Small intestine (tissue), 7 donors: ENCODE measurements around the gene CCDC158. TPM values are rescaled to one million over a fixed set of nuclear protein-coding genes. Genes with fewer than 3 reads are reported as not detected.
"Not testable (repeated sequence)": the region's sequence is repeated elsewhere in the genome, so short reads cannot be mapped to it uniquely, and the experiment has no call there.

Experiments
- DNase-seq, 2 donors: peaks; one replicate each; pipeline versions ENCODE4 v3.0.0 to v3.0.0-alpha.2; 2013
- FAIRE-seq: peaks from 2 replicates; lab custom pipeline; 2012; peaks lifted over from hg19 to GRCh38; lab: Jason Lieb, UNC
- H3K27ac ChIP-seq, 3 donors: one replicate each; pipeline ENCODE4 v1.5.1; 2013; ENCODE audit warnings: low read length in 2 of 3, mild to moderate bottlenecking in 2 of 3, control low read depth in 1 of 3, inconsistent platforms in 1 of 3, low read depth in 1 of 3, moderate library complexity in 1 of 3
- H3K27me3 ChIP-seq, 3 donors: one replicate each; pipeline ENCODE4 v1.6.1; 2013; ENCODE audit warnings: low read length in 3 of 3, inconsistent platforms in 1 of 3; ENCODE audit not compliant: control insufficient read depth in 3 of 3, insufficient read depth in 3 of 3
- H3K36me3 ChIP-seq, 3 donors: one replicate each; pipeline ENCODE4 v1.6.1; 2013; ENCODE audit warnings: low read length in 3 of 3, inconsistent platforms in 1 of 3, low read depth in 1 of 3, mild to moderate bottlenecking in 1 of 3, moderate library complexity in 1 of 3; ENCODE audit not compliant: control insufficient read depth in 3 of 3, insufficient read depth in 2 of 3
- H3K4me1 ChIP-seq, 3 donors: one replicate each; pipeline ENCODE4 v1.6.1; 2013; ENCODE audit warnings: low read length in 2 of 3, inconsistent platforms in 1 of 3, low read depth in 1 of 3, mild to moderate bottlenecking in 1 of 3, moderate library complexity in 1 of 3; ENCODE audit not compliant: control insufficient read depth in 3 of 3, insufficient read depth in 2 of 3
- H3K4me3 ChIP-seq, 3 donors: one replicate each; pipeline ENCODE4 v1.5.1; 2013; ENCODE audit warnings: low read length in 3 of 3, control low read depth in 1 of 3, inconsistent platforms in 1 of 3, low read depth in 1 of 3, mild to moderate bottlenecking in 1 of 3, moderate library complexity in 1 of 3
- H3K9me3 ChIP-seq, 2 donors: one replicate each; pipeline ENCODE4 v1.6.1; 2013; ENCODE audit warnings: low read depth in 1 of 2, low read length in 1 of 2; ENCODE audit not compliant: control insufficient read depth in 2 of 2, insufficient read depth in 1 of 2
- WGBS, 3 donors: extraction: QIAGEN DNeasy Blood & Tissue Kit; methylation state at CpG; one replicate each; pipeline ENCODE4 v1.1.7; 2013; 5-methylcytosine and 5-hydroxymethylcytosine counted together
- polyA plus RNA-seq, 4 donors: library from polyadenylated mRNA; stranded (reverse) in 3 of 4; unstranded in 1 of 4; fragments of 200-250 nt in 3 of 4; fragments of 120-200 nt in 1 of 4; gene quantifications; one replicate each; pipeline versions ENCODE4 v1.2.1 to v1.2.3, GENCODE V29; 2013
- donor health status: healthy with polysubstance abuse.
- donor health status: control.
- donor health status: control.
- donor health status: Bipolar disorder and iron deficiency.
- donor health status: healthy.

CCDC158 gene
- polyA plus RNA-seq, 4 donors, result 0.03 to 0.15 TPM; not detected in 2

DNA sequence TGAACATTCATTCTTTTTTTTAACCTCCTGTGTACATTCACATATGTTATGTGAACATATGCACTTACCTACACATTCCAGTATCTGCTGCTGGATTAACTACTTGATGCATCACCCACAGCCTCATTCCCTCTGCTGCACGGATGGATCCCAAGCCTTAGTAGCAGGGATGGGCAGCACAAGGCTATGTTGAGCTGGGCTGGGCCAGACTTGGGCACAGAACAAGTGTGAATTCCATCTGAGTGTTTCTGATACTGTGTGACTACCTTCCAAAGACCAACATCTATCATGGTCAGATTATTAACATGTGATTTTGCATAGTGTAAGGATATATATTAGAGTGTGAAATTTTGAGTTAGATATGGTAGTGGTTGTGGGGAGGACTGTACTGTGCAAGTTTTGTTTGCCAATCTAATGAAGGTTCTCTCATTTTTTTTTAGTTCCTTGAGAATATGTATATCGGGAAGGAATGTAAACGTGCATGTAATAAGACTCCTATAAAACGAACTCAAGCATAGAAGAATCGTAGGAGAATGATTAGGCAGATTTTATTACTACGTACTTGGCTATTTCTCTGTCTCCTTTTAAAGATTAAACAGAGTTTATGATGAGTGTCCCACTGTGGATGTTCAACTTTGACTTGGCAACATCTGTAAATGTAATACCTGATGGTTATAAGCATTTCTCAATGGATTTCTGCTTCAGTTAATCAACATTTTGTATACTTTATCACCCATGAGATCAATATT, 137.8 kb downstream of the CCDC158 start:
- H3K9me3 ChIP-seq, result no peaks in the 10 kb centered on the region
- DNase-seq (peak in 1 of 2 donors; percentile 21), FAIRE-seq (no peak)
- H3K4me1 ChIP-seq, result peaks cover 0 to 19% (median 6%) of the 10 kb centered on the region in 3 donors
- no peaks in the 10 kb centered on the region for H3K36me3 ChIP-seq
- H3K27ac ChIP-seq, result no peak overlapping the region
- H3K4me3 ChIP-seq, result no peak overlapping the region
- 37 to 65% (median 57%) methylated on average over 6 of the region's 6 CpGs for WGBS, 3 donors
- H3K27me3 ChIP-seq, result no peaks in the 10 kb centered on the region

DNA sequence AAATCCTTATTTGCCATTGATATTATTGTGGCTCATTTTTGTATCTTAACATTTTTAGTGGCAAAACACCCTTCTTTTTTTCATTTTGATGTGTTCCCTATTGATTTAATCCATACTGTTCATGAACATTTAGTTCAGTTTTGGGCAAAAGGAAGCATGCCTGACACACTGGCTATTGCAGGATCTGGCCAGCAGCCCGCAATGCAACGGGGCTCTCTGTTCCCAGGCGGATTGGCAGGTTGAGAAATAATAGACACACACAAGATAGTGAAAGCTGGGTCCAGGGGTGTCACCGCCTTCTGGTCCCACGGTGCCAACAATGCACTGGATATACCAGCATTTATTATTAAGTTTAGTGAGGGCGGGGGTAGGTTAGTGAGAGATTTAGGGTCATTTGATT, 139.3 kb downstream of the CCDC158 start:
- H3K36me3 ChIP-seq, H3K9me3 ChIP-seq, FAIRE-seq, H3K27me3 ChIP-seq, H3K4me3 ChIP-seq, DNase-seq, H3K27ac ChIP-seq: not testable (repeated sequence)
- peaks cover 0 to 21% (median 6%) of the 10 kb centered on the region in 3 donors for H3K4me1 ChIP-seq
- 19 to 65% (median 44%) methylated on average over 6 of the region's 6 CpGs for WGBS, 3 donors

DNA sequence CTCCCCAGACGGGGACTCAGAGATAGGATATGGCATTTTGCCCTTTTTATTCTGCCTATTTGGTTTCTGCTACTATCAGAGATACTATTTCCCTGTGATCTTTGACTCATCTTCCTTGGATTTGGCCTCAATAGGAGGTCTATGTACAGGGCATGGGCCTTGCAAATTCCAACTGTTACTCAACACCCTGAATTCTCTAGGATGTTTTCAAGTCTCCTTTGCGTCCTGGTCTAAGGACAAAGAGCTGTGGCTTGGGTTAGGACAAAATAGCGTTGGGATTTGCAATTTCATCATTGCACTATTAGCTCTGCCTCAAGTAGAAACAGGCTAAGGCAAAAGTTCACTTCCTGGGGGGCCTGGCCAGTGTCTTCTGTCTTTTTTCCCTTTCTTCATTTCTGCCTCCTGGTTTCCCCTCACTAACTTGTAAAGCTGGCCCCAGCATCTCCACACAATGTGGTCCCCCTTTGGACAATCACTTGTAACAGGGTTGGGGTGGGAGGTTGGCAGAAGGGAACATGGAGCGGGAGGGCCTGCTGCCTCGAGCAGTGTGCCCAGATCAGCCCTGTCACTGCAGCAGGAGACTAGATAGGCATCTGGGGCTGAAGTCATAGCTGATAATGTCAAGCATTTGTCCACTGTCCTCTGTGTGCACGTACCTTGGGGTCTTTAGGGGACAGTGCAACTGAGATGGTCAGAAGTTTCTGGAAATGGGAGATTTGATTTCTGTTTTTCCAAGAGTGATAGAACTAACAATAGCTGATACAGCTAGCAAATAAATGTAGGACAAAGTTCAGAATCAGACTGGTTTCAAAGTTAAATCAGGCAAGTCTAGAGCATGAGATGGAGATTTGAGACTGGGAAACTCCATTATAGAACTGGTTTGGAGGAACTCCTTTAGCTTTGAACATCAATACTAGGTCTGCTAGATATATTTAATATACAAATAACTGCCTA, 140.2 kb downstream of the CCDC158 start:
- H3K4me3 ChIP-seq, result no peak overlapping the region
- FAIRE-seq (no peak), DNase-seq (peak; percentile 28 to 36)
- no peaks in the 10 kb centered on the region for H3K36me3 ChIP-seq
- WGBS, 3 donors, result 50 to 66% (median 61%) methylated on average over 6 of the region's 6 CpGs
- H3K27me3 ChIP-seq, result no peaks in the 10 kb centered on the region
- H3K27ac ChIP-seq, result no peak overlapping the region
- no peaks in the 10 kb centered on the region for H3K9me3 ChIP-seq
- peaks cover 0 to 21% (median 6%) of the 10 kb centered on the region in 3 donors for H3K4me1 ChIP-seq

DNA sequence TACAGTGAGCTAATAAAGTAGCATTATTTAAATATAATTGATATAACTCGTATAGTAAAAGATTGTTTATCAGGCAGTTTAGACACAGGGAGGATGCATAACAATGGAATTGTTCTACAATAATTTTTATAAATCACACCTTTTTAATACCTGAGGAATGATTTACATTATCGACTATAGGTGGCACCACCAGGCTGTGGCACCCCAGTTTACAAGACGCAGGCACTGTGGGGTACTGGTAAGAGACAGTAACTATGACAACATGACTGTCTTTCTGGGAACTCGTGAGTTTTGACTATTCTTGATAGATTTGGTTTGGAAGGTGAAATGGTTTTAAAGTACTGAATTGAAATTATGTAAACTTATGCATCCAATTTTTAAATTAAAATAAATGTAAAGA, 141.5 kb downstream of the CCDC158 start:
- WGBS, 3 donors, result 49 to 64% (median 56%) methylated on average over 4 of the region's 4 CpGs
- no peaks in the 10 kb centered on the region for H3K36me3 ChIP-seq
- DNase-seq, result no peak
- peaks cover 0 to 2% of the 10 kb centered on the region in 2 donors for H3K9me3 ChIP-seq
- H3K4me3 ChIP-seq, result no peak overlapping the region
- no peak for FAIRE-seq
- H3K4me1 ChIP-seq, result peaks cover 0 to 28% (median 6%) of the 10 kb centered on the region in 3 donors
- no peak overlapping the region for H3K27ac ChIP-seq
- H3K27me3 ChIP-seq, result no peaks in the 10 kb centered on the region

GRCh38 chr4:76278583-76278982, 142.4 kb downstream of the CCDC158 start:
- FAIRE-seq (no peak), DNase-seq (peak; percentile 45 to 59)
- no peak overlapping the region for H3K4me3 ChIP-seq
- no peak overlapping the region for H3K27ac ChIP-seq
- peaks cover 0 to 2% of the 10 kb centered on the region in 2 donors for H3K9me3 ChIP-seq
- H3K4me1 ChIP-seq, result peaks cover 0 to 25% (median 6%) of the 10 kb centered on the region in 3 donors
- no peaks in the 10 kb centered on the region for H3K36me3 ChIP-seq
- WGBS, 3 donors, result 23 to 54% (median 39%) methylated on average over 1 of the region's 1 CpG
- H3K27me3 ChIP-seq, result no peaks in the 10 kb centered on the region

DNA sequence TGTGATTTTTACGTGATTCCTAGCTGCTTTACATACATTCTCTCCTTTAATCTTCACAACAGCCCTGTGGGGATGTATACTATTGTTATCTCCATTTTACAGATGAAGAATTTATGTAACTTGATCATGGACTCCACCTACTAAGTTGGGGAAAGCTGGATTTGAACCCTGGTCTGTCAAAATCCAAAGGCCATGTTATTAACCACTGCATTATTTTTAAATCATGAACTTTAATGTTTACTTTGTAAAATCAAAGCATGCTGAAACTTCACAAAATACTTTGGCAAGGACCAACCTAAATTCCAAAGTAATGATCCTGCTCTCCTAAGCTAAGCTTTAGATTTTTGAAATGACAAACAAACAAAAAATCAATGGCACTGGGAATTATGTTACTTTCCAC, 143.3 kb downstream of the CCDC158 start:
- WGBS, 3 donors, result 72 to 90% (median 80%) methylated on average over 1 of the region's 1 CpG
- H3K36me3 ChIP-seq, result no peaks in the 10 kb centered on the region
- H3K4me3 ChIP-seq, result no peak overlapping the region
- peaks cover 0 to 21% (median 6%) of the 10 kb centered on the region in 3 donors for H3K4me1 ChIP-seq
- peaks cover 0 to 2% of the 10 kb centered on the region in 2 donors for H3K9me3 ChIP-seq
- H3K27me3 ChIP-seq, result no peaks in the 10 kb centered on the region
- H3K27ac ChIP-seq, result no peak overlapping the region
- DNase-seq (no peak), FAIRE-seq (no peak)

DNA sequence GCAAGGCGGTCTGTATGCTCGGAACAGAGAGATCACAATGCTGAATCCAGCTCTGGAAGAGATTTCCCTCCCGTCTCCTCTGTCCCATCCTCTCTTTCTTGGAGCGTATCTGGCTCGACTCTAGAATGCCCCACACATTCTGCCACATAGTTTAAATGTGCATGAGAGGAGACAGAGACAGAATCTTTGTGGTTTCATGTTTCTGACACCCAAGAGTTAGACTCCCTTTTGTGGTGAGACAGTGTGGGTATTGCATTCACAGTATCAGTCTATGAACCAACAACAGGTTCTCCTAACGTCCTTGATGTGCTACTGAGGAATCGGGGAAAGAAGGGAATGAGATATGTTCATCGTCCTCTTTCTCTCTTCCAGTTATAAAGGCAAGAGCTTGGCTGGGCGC, 144.1 kb downstream of the CCDC158 start:
- FAIRE-seq (no peak), DNase-seq (no peak)
- H3K9me3 ChIP-seq, result peaks cover 0 to 2% of the 10 kb centered on the region in 2 donors
- no peaks in the 10 kb centered on the region for H3K27me3 ChIP-seq
- H3K4me3 ChIP-seq, result no peak overlapping the region
- peaks cover 0 to 21% (median 6%) of the 10 kb centered on the region in 3 donors for H3K4me1 ChIP-seq
- WGBS, 3 donors, result 78 to 90% (median 86%) methylated on average over 9 of the region's 9 CpGs
- H3K27ac ChIP-seq, result no peak overlapping the region
- no peaks in the 10 kb centered on the region for H3K36me3 ChIP-seq

- Histone ChIP-seq H3K27me3 (no peaks in the 10 kb centered on the region), H3K4me1 (peaks cover 0 to 16% (median under 1%) of the 10 kb centered on the region in 3 donors), H3K36me3 (peaks cover 0 to 2% (median 0%) of the 10 kb centered on the region in 3 donors), H3K9me3 (peaks cover 0 to 2% of the 10 kb centered on the region in 2 donors), H3K4me3 (no peak overlapping the region), H3K27ac (no peak overlapping the region)
- FAIRE-seq (no peak), DNase-seq (peak in 1 of 2 donors; percentile 55)
- WGBS, 3 donors, result 59 to 63% (median 61%) methylated on average over 3 of the region's 3 CpGs
Measured at GRCh38 chr4:76275486-76276124, 145.3 kb downstream of the CCDC158 start.
